Smooth muscle cell of bladder (primary cell): ENCODE results near the gene GRAP2. TPM values are rescaled to one million over a fixed set of nuclear protein-coding genes. Genes with fewer than 3 reads are reported as not detected.

ENCODE experiments used
- total RNA-seq: library from RNA; depleted of rRNA; stranded (reverse); fragments of >200 nt; gene quantifications from 2 replicates; pipeline ENCODE4 v1.2.3, GENCODE V29; 2014

The GRAP2 gene
- total RNA-seq: under 0.01 TPM in 1 of 2 replicates, not detected in the other

DNA sequence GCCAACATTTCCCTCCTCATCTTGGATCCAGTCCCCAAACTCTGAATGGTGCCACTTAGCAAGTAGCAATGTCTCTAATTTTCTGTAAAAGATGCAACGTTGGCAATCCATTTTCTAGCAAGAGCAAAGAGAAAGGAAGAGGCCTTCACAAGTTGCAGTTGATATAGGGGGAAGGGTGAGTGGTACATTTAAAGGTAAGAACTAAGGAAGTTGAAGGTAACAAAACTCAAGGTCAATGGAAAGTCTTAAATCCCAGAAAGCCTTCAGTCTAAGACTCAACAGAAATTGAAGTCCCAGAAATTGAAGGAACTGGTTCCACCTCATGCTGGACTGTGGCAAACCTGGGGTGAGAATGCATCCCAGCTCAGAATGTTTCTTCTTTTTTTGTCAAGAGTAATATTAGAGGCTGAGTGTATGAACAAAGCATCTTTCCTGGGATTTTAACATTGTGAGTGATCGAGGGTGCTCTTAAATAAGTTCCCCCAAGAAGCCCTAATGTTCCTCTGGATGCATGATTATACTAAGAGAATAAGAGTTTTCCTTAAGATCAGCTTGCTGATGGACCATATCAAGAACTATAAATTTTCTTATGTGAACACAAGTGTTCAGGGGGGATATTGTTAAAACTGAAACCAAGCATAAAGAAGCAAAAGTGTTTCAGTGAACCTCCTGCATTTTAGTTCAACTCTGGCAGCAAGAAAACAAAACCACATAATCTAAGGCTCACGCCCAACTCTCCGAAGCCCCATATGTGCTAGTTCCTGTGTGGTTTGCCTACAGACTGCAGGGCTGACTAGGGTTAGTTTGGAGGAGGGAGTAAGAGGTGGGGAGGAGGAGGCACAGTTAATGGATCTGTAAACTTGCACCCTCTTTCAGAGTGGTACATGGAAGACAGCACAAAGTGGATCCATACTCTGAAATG lies at the start of gene GRAP2:
GRAP2 (plus strand) TSS at position 779 of the 922 bp plus-strand sequence. CDS start 46,023 bp downstream, outside the sequence.

DNA sequence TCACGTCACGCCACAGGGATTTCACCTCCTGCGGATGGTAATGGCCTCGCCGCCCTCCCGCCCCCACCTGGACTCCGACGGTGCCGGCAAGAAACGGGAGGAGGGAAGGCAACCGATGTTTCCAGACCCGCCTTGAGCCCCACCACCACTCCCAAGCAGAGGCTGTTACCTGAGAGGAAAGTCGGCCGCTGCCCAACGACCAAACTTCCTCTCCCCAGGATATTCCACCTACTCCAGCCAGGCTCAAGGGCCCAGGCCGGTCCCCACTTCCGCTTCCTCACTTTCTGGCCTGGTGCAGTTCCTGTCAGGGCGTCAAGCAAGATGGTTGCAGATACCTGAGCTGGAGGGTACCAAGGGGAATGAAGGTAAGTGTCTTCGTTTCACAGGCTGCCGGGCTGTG lies 7.4 kb upstream of the GRAP2 start, which contains the start of gene ENTHD1:
ENTHD1 (minus strand) TSS at position 235 of the 400 bp plus-strand sequence. CDS start 6,012 bp downstream, outside the sequence.

DNA sequence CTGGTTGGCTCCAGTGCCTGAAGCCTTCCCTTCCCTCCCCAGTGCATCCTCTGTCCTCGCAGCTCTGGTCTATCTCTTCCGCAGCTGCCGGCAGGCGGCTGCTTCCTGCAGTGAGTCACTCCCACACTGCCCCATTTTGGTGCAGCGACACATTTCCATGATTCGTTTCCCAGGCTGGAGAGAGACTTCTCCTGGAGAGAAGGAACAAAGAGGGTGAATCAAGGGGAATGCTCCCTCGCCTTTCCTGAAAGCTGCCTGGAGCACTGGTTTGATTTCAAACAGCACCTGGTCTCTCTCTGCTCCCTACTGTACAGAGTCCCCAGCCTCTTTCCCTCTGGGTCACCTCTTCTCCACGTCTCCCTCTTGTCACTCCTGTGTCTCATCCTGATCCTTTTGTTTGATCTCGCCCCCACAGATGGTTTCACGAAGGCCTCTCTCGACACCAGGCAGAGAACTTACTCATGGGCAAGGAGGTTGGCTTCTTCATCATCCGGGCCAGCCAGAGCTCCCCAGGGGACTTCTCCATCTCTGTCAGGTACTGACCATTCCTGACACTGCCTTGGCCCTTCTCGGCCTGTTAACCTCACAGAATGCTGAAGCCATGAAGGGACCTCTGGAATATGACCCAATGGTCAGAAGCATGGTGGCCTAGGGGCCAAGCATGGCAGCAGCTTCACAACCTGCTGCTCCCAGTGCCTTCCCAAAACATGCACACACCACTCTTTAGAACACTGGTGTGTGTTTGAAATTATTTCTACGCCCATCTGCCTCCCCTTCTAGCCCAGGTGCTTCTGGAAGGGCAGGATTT lies 59.0 kb downstream of the GRAP2 start, which contains the start of gene TMA7B:
TMA7B (plus strand) TSS at position 758 of the 808 bp plus-strand sequence. CDS start 3,978 bp downstream, outside the sequence.

DNA sequence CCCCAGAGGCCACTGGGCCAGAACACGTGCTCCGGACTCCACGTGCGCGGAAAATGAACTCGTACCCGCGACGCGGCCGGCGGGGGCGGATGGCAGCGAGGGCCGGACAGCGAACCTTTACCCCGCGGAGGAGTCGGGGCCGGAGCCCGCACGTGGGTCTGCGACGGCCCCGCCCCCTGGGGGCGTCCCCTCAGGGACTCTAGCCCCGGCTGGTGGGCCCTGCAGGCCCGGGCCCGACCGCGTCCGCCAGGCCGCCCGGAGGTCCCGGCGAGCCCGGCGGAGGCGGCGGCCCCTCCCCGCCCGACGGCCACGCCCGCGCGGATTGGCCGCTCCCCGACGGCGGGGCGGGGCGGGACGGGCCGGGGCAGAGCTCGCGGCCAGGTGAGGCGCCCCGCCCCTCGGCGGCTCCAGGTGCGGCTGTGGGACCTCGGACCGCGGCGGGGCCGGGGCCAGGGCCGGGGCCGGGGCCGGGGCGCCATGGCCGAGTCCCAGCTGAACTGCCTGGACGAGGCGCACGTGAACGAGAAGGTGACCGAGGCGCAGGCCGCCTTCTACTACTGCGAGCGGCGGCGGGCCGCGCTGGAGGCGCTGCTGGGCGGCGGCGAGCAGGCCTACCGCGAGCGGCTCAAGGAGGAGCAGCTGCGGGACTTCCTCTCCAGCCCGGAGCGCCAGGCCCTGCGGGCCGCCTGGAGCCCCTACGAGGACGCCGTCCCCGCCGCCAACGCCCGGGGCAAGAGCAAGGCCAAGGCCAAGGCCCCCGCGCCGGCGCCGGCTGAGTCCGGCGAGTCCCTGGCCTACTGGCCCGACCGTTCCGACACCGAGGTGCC lies 93.9 kb downstream of the GRAP2 start, which contains the start of gene FAM83F:
FAM83F (plus strand) TSS at position 389 of the 827 bp plus-strand sequence; CDS start at position 478, 89 bp downstream.

Other genes with a start within 250 kb of the GRAP2 start
- not detected in 2 replicates for gene ENTHD1, start 7.3 kb upstream of the GRAP2 start, total RNA-seq
- gene TMA7B, start 59.3 kb downstream of the GRAP2 start, total RNA-seq: not detected in 2 replicates
- under 0.01 and 0.09 TPM in 2 replicates for gene FAM83F, start 93.9 kb downstream of the GRAP2 start, total RNA-seq